SIG-M5 treated with dmso at 0.1 percent for 504 hours (cell line): ENCODE data around the gene NUDT1.

Experiments used
- DNase-seq: peaks from one replicate; lab custom pipeline; 2025; ENCODE audit not compliant: unreplicated experiment; lab: John Stamatoyannopoulos, UW

Gene NUDT1

DNA sequence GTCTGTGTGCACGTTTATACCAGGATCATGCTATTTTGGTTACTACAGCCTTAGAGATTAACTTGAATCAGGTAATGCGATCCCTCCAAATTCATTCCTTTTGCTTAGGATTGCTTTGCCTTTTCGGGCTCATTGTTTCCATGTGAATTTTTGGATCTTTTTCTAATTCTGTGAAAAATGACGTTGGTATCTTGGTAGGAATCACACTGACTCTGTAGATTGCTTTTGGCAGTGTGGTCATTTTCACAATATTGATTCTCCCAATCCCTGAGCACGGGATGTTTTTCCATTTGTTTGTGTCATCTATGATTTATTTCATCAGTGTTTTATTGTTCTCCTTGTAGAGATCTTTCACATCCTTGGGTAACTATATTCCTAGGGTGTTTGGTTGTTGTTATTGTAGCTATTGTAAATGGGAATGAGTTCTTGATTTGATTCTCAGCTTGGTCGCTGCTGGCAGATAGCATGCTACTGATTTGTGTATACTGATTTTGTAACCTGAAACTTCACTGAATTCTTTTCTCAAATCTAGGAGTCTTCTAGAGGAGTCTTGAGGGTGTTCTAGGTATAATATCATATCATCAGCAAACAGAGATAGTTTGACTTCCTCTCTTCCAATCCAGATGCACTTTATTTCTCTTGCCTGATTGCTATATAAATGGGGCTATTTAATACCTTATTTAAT, 54.1 kb downstream of the NUDT1 start:
- DNase-seq = no peak

DNA sequence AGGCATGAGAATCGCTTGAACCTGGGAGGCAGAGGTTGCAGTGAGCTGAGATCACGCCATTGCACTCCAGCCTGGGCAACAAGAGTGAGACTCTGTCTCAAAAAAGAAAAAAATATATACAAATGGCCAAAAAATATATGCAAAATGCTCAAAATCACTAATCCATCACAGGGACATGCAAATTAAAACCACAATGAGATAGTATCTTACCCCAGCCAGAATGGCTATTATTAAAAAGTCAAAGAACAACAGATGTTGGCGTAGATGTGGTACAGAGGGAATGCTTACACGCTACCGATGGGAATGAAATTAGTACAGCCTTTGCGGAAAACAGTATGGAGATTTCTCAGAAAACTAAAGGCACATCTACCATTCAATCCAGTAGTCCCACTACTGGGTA, 54.8 kb downstream of the NUDT1 start:
- no peak for DNase-seq

DNA sequence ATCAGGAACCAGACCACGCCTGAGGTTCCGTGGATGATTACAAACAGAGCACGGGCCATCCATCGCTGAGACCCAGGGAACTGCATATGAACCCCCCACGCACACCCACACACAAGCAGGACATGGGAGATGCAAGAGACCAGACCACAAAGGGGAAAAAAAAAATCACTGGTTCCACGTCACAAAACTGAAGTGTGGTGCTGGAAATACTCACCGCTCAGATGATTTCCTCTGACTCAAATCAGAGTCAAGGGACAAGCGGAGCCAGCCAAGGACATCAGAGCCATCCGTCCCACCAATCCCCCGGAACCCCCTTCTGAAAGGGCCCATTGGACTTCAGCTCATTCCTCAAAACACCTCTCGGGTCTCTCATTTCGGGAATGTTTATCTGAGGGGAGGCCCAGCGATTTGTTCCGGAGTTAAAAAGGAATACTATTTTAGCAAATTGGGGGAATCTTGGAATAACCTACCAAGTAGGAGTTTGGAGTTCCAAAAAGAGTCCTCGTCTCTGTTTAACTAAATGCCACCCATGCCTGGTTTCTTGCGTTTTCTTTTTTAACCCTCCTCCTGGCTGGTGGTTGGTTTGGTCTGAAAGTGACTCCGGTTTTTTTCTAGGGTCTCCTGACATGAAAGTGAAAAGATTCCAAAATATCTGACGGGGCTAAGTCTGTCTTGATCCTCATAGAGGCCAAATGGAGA, 57.3 kb downstream of the NUDT1 start:
- DNase-seq = no peak

DNA sequence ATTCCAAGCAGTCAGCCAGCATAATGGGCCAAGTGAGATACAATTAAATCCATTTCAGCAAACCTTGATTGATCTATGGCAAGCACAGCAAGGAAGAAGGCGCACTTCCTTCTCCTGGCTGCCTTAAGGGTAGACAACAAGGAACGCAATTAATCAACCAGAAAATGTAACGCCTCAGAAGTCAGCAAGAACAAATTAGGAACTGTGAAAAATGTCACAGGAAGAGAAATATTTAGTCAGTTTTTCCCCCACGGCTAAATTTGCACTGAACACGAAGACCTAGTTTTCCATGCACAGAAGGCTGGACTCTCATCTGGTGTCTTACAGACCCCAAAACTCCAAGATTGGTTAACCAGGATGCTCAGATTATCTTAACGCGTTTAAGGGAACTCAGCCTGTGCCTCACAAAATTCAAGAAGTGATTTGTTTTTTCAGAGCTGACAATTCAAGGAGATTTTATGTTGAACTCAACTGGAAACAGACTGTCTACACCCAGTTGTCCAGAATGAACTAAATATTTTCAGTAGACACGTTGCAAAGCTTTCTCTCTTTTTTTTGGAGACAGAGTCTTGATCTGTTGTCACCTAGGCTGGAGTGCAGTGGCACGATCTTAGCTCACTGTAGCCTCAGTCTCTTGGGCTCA, 58.0 kb downstream of the NUDT1 start:
- DNase-seq = no peak
